ENCODE measurements around the gene ARL6IP4. TPM values are rescaled to one million over a fixed set of nuclear protein-coding genes. Genes with fewer than 3 reads are reported as not detected.

The ARL6IP4 gene
- total and polyA plus RNA-seq, 7 donors: 113 to 193 (median 130) TPM

DNA sequence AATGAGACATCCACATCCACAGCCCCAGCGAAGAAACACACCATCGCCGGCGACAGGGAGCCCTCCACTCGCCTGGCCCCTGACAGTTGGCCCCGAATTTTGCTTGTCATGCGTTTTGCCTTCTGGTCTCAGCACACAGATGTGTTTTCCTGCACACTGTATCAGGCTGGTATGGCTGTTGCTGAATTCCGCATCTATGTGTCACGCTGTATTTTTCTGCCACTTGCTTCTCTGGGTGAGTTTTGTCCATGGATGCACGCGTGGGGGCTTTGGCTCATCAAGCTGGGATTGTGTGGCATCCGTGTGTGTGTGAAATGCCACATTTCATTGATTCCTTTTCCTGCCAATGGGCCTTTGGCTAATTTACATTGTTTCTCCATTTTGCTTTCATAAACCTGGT, 26.5 kb downstream of the ARL6IP4 start:
- Histone ChIP-seq H3K9me3 (no peaks in the 10 kb centered on the region), H3K4me3 (no peak overlapping the region), H3K36me3 (ENCODE audit: insufficient read depth in 1 of 2, low read depth in 1 of 2) (peaks cover 0 to 35% of the 10 kb centered on the region in 2 donors), H3K27me3 (ENCODE audit: insufficient read depth in 3 of 3, low read length in 2 of 3) (no peaks in the 10 kb centered on the region), H3K27ac (no peak overlapping the region), H3K4me1 (no peaks in the 10 kb centered on the region)
- DNase-seq: no peak
- no peak for ATAC-seq
- 78 to 81% (median 79%) methylated on average over 12 of the region's 12 CpGs for WGBS, 3 donors
- TF ChIP-seq, protein P1, sequence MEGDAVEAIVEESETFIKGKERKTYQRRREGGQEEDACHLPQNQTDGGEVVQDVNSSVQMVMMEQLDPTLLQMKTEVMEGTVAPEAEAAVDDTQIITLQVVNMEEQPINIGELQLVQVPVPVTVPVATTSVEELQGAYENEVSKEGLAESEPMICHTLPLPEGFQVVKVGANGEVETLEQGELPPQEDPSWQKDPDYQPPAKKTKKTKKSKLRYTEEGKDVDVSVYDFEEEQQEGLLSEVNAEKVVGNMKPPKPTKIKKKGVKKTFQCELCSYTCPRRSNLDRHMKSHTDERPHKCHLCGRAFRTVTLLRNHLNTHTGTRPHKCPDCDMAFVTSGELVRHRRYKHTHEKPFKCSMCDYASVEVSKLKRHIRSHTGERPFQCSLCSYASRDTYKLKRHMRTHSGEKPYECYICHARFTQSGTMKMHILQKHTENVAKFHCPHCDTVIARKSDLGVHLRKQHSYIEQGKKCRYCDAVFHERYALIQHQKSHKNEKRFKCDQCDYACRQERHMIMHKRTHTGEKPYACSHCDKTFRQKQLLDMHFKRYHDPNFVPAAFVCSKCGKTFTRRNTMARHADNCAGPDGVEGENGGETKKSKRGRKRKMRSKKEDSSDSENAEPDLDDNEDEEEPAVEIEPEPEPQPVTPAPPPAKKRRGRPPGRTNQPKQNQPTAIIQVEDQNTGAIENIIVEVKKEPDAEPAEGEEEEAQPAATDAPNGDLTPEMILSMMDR (IDR thresholded peaks at IDR 0.05): no peak
- intact Hi-C loops (cut with DNase I): no loop called here

DNA sequence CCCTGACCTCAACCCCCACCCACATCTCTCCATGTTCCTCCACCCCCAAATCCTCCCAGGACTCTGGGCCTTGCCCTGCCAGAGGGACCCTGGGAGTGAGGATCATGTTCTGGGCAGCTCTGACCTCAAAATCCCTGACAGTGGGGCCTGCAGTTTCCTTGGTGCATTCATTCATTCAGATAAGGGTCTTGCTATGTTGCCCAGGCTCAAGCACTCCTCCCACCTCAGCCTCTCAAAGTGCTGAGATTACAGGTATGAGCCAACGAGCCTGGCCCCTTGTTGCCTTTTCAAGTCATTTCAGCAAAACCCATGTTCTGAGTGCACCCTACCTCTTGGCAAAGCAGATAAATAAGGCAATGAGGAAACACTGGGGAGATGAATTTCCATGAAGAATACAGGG, 29.6 kb downstream of the ARL6IP4 start:
- 92 to 96% (median 95%) methylated on average over 1 of the region's 1 CpG for WGBS, 3 donors
- Histone ChIP-seq H3K36me3 (ENCODE audit: insufficient read depth in 1 of 2, low read depth in 1 of 2) (peaks cover 0 to 29% of the 10 kb centered on the region in 2 donors), H3K4me3 (no peak overlapping the region), H3K27ac (no peak overlapping the region), H3K9me3 (no peaks in the 10 kb centered on the region), H3K4me1 (no peaks in the 10 kb centered on the region), H3K27me3 (ENCODE audit: insufficient read depth in 3 of 3, low read length in 2 of 3) (no peaks in the 10 kb centered on the region)
- TF ChIP-seq, protein P1 (IDR thresholded peaks at IDR 0.05): no peak
- no peak for ATAC-seq
- DNase-seq: peak in 1 of 2 donors; percentile 36
- intact Hi-C loops (cut with DNase I): no loop called here

DNA sequence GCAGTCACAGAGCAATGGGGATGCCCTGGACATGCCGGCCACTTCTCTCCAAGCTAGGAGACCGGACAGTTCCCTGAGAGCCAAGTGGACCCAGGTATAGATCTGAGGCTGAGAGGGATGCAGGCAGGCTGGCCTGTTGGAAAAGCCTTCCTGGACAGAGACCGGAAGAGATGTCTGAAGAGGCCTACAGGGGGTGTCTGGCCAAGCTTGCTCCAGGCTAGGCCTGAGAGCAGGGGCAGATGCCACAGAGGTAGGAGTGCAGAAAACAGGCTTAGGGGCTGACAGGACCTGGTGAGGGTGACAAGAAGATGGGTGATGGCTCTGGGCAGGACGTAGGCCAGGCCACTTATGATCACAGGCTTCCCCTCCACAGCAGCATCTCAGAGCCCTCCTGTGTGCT, 30.2 kb downstream of the ARL6IP4 start:
- peaks cover 0 to 29% of the 10 kb centered on the region in 2 donors for H3K36me3 ChIP-seq (ENCODE audit: insufficient read depth in 1 of 2, low read depth in 1 of 2)
- H3K27ac ChIP-seq: no peak overlapping the region
- intact Hi-C loops (cut with DNase I): no loop called here
- no peaks in the 10 kb centered on the region for H3K27me3 ChIP-seq (ENCODE audit: insufficient read depth in 3 of 3, low read length in 2 of 3)
- H3K4me3 ChIP-seq: no peak overlapping the region
- no peaks in the 10 kb centered on the region for H3K9me3 ChIP-seq
- WGBS, 3 donors: 94 to 98% (median 96%) methylated on average over 4 of the region's 4 CpGs
- ATAC-seq (no peak), DNase-seq (peak in 1 of 2 donors; percentile 19)
- TF ChIP-seq, protein P1 (IDR thresholded peaks at IDR 0.05): no peak
- H3K4me1 ChIP-seq: no peaks in the 10 kb centered on the region

DNA sequence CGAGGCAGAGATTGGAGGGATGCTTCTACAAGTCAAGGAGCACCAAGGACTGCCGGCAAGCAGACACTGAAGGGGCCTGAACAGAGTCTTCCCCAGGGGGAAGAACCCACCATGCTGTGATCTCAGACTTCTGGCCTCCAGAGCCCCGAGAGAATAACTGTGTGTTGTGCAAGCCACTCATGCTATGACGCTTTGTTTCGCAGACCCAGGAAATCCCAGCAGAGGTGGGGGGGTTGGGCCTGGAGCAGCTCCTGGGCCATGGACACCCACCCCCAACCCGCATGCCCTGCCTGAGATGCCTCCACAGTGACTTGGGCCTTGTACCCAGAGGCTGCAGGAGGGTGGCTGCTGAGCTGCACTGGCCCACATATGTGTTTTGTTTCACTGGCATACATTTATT, 31.2 kb downstream of the ARL6IP4 start:
- peak in 1 of 2 donors; percentile 15 for DNase-seq
- Histone ChIP-seq H3K27me3 (ENCODE audit: insufficient read depth in 3 of 3, low read length in 2 of 3) (no peaks in the 10 kb centered on the region), H3K4me3 (no peak overlapping the region), H3K27ac (no peak overlapping the region), H3K36me3 (ENCODE audit: insufficient read depth in 1 of 2, low read depth in 1 of 2) (peaks cover 0 to 29% of the 10 kb centered on the region in 2 donors), H3K4me1 (no peaks in the 10 kb centered on the region), H3K9me3 (no peaks in the 10 kb centered on the region)
- TF ChIP-seq, protein P1 (IDR thresholded peaks at IDR 0.05): no peak
- 88 to 93% (median 90%) methylated on average over 6 of the region's 6 CpGs for WGBS, 3 donors
- intact Hi-C loops (cut with DNase I): no loop called here
- ATAC-seq: no peak

All from psoas muscle (tissue), 8 donors.